PC-3 (cell line): ENCODE measurements around the gene SPATA16. TPM values are rescaled to one million over a fixed set of nuclear protein-coding genes. Genes with fewer than 3 reads are reported as not detected.

Source experiments
- ATAC-seq: fragments of 200-7000 bp; cut with Tn5 transposase; 2 replicates; pipeline ENCODE4 v1.9.1; 2020; ENCODE audit warnings: mild to moderate bottlenecking, moderate library complexity
- BruUV-seq: library from RNA; stranded (reverse); fragments of 400-500 nt; replicated peaks from 2 replicates; lab custom pipeline; 2021; lab: Mats Ljungman, UMichigan
- CTCF ChIA-PET: fragments of 300-600 bp; sonication (Branson Sonifier 250); formaldehyde crosslinking; loops from one replicate; lab custom pipeline; 2022; ENCODE audit warnings: antibody characterized with exemption; lab: Charles Lee
- POLR2A ChIA-PET: fragments of 300-600 bp; sonication (Branson Sonifier 250); formaldehyde crosslinking; loops from one replicate; lab custom pipeline; 2022; ENCODE audit warnings: antibody characterized with exemption; ENCODE audit not compliant: unreplicated experiment; lab: Charles Lee
- DNase-seq: peaks from one replicate; pipeline ENCODE4 v3.0.0-alpha.2; 2015
- H2AFZ ChIP-seq: fragments of 300-600 bp; sonication (generic); 2 replicates; pipeline ENCODE4 v1.6.0; 2016; ENCODE audit warnings: antibody characterized with exemption, low read length
- H3F3A ChIP-seq: fragments of 300-600 bp; sonication (generic); one replicate; pipeline ENCODE4 v1.6.0; 2017; ENCODE audit warnings: antibody characterized with exemption, low read length, control low read depth, mild to moderate bottlenecking; ENCODE audit not compliant: unreplicated experiment
- H3K27ac ChIP-seq: fragments of 300-600 bp; sonication (generic); 2 replicates; pipeline ENCODE4 v1.5.1; 2016; ENCODE audit warnings: mild to moderate bottlenecking, low read length
- H3K27me3 ChIP-seq: fragments of 300-600 bp; sonication (generic); 2 replicates; pipeline ENCODE4 v1.6.1; 2016; ENCODE audit warnings: low read length, mixed read lengths
- H3K36me3 ChIP-seq: fragments of 300-600 bp; sonication (generic); 2 replicates; pipeline ENCODE4 v1.6.1; 2016; ENCODE audit warnings: low read depth, mixed run types, low read length, mixed read lengths
- H3K4me1 ChIP-seq: fragments of 300-600 bp; sonication (generic); 2 replicates; pipeline ENCODE4 v1.5.1; 2016; ENCODE audit warnings: low read length; ENCODE audit not compliant: insufficient read depth
- H3K4me2 ChIP-seq: fragments of 300-600 bp; sonication (generic); 2 replicates; pipeline ENCODE4 v1.6.0; 2016; ENCODE audit warnings: low read length
- H3K4me3 ChIP-seq: fragments of 300-600 bp; sonication (generic); 2 replicates; pipeline ENCODE4 v1.5.1; 2016; ENCODE audit warnings: mild to moderate bottlenecking, low read length, mixed read lengths
- H3K79me2 ChIP-seq: fragments of 300-600 bp; sonication (generic); 2 replicates; pipeline ENCODE4 v1.6.1; 2017; ENCODE audit warnings: low read length, mixed read lengths
- H3K9ac ChIP-seq: fragments of 300-600 bp; sonication (generic); 2 replicates; pipeline ENCODE4 v1.6.0; 2016; ENCODE audit warnings: mild to moderate bottlenecking, low read length
- H3K9me2 ChIP-seq: fragments of 300-600 bp; sonication (generic); replicated peaks from 2 replicates; pipeline ENCODE4 v1.6.1; 2016; ENCODE audit warnings: mixed run types, low read length, mixed read lengths
- H3K9me3 ChIP-seq: fragments of 300-600 bp; sonication (generic); 2 replicates; pipeline ENCODE4 v1.6.1; 2016; ENCODE audit warnings: low read length, mixed read lengths
- H4K20me1 ChIP-seq: fragments of 300-600 bp; sonication (generic); 2 replicates; pipeline ENCODE4 v1.6.1; 2016; ENCODE audit warnings: low read length, mixed read lengths
- CTCF ChIP-seq: fragments of 300-600 bp; sonication (generic); conservative IDR thresholded peaks from 2 replicates; pipeline ENCODE4 v1.5.1; 2017; ENCODE audit warnings: antibody characterized with exemption, low read depth, mild to moderate bottlenecking, low read length
- EZH2 ChIP-seq: fragments of 300-600 bp; sonication (generic); IDR thresholded peaks from one replicate; pipeline ENCODE4 v1.6.1; 2017; ENCODE audit warnings: antibody characterized with exemption, mild to moderate bottlenecking, low read length; ENCODE audit not compliant: unreplicated experiment
- EZH2phosphoT487 ChIP-seq: fragments of 300-600 bp; sonication (generic); IDR thresholded peaks from 2 replicates; pipeline ENCODE4 v1.6.1; 2018; ENCODE audit warnings: mild to moderate bottlenecking, antibody characterized with exemption, low read length, borderline replicate concordance
- intact Hi-C: fragments of 100-400 bp; cut with micrococcal nuclease; formaldehyde crosslinking; loops from 2 replicates; pipeline ENCODE4 v1.9.0; 2023
- total RNA-seq: library from RNA; depleted of rRNA; stranded (reverse); fragments of >200 nt; gene quantifications from 2 replicates; pipeline ENCODE4 v1.2.3, GENCODE V29; 2014

The SPATA16 gene
- total RNA-seq, 1 experiment from 2014 or later = not detected

- Histone ChIP-seq H3K4me2 (no peak overlapping the region), H3K9me3 (no peaks in the 10 kb centered on the region), H4K20me1 (no peaks in the 10 kb centered on the region), H3F3A (no peaks in the 10 kb centered on the region), H3K27me3 (peaks cover 47% of the 10 kb centered on the region), H3K27ac (no peak overlapping the region), H3K9me2 (no peaks in the 10 kb centered on the region), H2AFZ (no peak overlapping the region), H3K79me2 (no peaks in the 10 kb centered on the region), H3K4me3 (no peak overlapping the region), H3K9ac (no peak overlapping the region), H3K36me3 (no peaks in the 10 kb centered on the region), H3K4me1 (no peaks in the 10 kb centered on the region)
- ChIA-PET POLR2A (no interaction called here), CTCF (no interaction called here)
- no TSS peak for BruUV-seq
- ATAC-seq (no peak), DNase-seq (no peak)
- intact Hi-C loops = no loop called here
- TF ChIP-seq CTCF (no peak), EZH2phosphoT487 (no peak), EZH2 (no peak)
Observed at GRCh38 chr3:173019378-173019777, 121.7 kb downstream of the SPATA16 start.

- no peaks in the 10 kb centered on the region for H3K36me3 ChIP-seq
- H3K79me2 ChIP-seq = no peaks in the 10 kb centered on the region
- H3K4me3 ChIP-seq = no peak overlapping the region
- POLR2A ChIA-PET = no interaction called here
- no peak for ATAC-seq
- no peaks in the 10 kb centered on the region for H3K9me2 ChIP-seq
- DNase-seq = no peak
- peaks cover 47% of the 10 kb centered on the region for H3K27me3 ChIP-seq
- no peaks in the 10 kb centered on the region for H3F3A ChIP-seq
- H2AFZ ChIP-seq = no peak overlapping the region
- no peaks in the 10 kb centered on the region for H3K9me3 ChIP-seq
- H3K27ac ChIP-seq = no peak overlapping the region
- BruUV-seq = no TSS peak
- intact Hi-C loops = no loop called here
- no peak overlapping the region for H3K9ac ChIP-seq
- H4K20me1 ChIP-seq = no peaks in the 10 kb centered on the region
- CTCF ChIA-PET = no interaction called here
- no peaks in the 10 kb centered on the region for H3K4me1 ChIP-seq
- no peak overlapping the region for H3K4me2 ChIP-seq
- TF ChIP-seq EZH2phosphoT487 (no peak), CTCF (no peak), EZH2 (no peak)
Observed at GRCh38 chr3:173018758-173019157, 122.3 kb downstream of the SPATA16 start.

- H3K79me2 ChIP-seq = no peaks in the 10 kb centered on the region
- H3K9ac ChIP-seq = no peak overlapping the region
- no peak overlapping the region for H3K4me2 ChIP-seq
- intact Hi-C loops = no loop called here
- H3K4me3 ChIP-seq = no peak overlapping the region
- ATAC-seq (no peak), DNase-seq (no peak)
- ChIA-PET CTCF (no interaction called here), POLR2A (no interaction called here)
- BruUV-seq = no TSS peak
- H3K4me1 ChIP-seq = no peaks in the 10 kb centered on the region
- TF ChIP-seq EZH2 (no peak), EZH2phosphoT487 (no peak), CTCF (no peak)
- H3K9me3 ChIP-seq = no peaks in the 10 kb centered on the region
- H4K20me1 ChIP-seq = no peaks in the 10 kb centered on the region
- no peaks in the 10 kb centered on the region for H3K9me2 ChIP-seq
- no peaks in the 10 kb centered on the region for H3F3A ChIP-seq
- no peak overlapping the region for H2AFZ ChIP-seq
- no peak overlapping the region for H3K27ac ChIP-seq
- peaks cover 27% of the 10 kb centered on the region for H3K27me3 ChIP-seq
- no peaks in the 10 kb centered on the region for H3K36me3 ChIP-seq
Observed at GRCh38 chr3:173013219-173013832, 127.7 kb downstream of the SPATA16 start.
